ENCODE measurements around the gene SGCG. TPM values are rescaled to one million over a fixed set of nuclear protein-coding genes. Genes with fewer than 3 reads are reported as not detected.

Gene SGCG
- total RNA-seq, 4 donors from 2014 or later = 0.67 TPM; not detected in 3

GRCh38 chr13:23159205-23159759 lies 21.5 kb upstream of the SGCG start:
- no peak for DNase-seq
- Histone ChIP-seq H3K27me3 (no peaks in the 10 kb centered on the region), H3K4me1 (peaks cover 0 to 4% of the 10 kb centered on the region in 2 donors), H3K9me3 (no peaks in the 10 kb centered on the region), H3K27ac (no peak overlapping the region), H3K36me3 (no peaks in the 10 kb centered on the region), H3K4me3 (replicated peaks in 1 of 3) (no peak overlapping the region)
- intact Hi-C loops (cut with DNase I) = no loop called here
- TF ChIP-seq CTCF (IDR thresholded peaks at IDR 0.05) (peak in 1 of 6 experiments; percentile 17), POLR2A (IDR thresholded peaks at IDR 0.05) (no peak)
- WGBS, 2 donors = 7 to 9% methylated on average over 24 of the region's 25 CpGs

GRCh38 chr13:23159760-23160637 lies 20.8 kb upstream of the SGCG start:
- H3K27me3 ChIP-seq = no peaks in the 10 kb centered on the region
- 1% methylated on average over 44 to 58 of the region's 79 CpGs for WGBS, 2 donors
- no peak overlapping the region for H3K4me3 ChIP-seq (replicated peaks in 1 of 3)
- intact Hi-C loops (cut with DNase I) = no loop called here
- no peak for DNase-seq
- peaks cover 0 to 4% of the 10 kb centered on the region in 2 donors for H3K4me1 ChIP-seq
- TF ChIP-seq POLR2A (IDR thresholded peaks at IDR 0.05) (no peak), CTCF (IDR thresholded peaks at IDR 0.05) (no peak)
- no peaks in the 10 kb centered on the region for H3K36me3 ChIP-seq
- H3K27ac ChIP-seq = no peak overlapping the region
- no peaks in the 10 kb centered on the region for H3K9me3 ChIP-seq

- TF ChIP-seq POLR2A (IDR thresholded peaks at IDR 0.05) = no peak
- TF ChIP-seq CTCF (IDR thresholded peaks at IDR 0.05) = no peak
- Histone ChIP-seq H3K4me1 (peaks cover 0 to 4% of the 10 kb centered on the region in 2 donors), H3K36me3 (no peaks in the 10 kb centered on the region), H3K27me3 (no peaks in the 10 kb centered on the region), H3K9me3 (no peaks in the 10 kb centered on the region), H3K27ac (no peak overlapping the region), H3K4me3 (replicated peaks in 1 of 3) (no peak overlapping the region)
- intact Hi-C loops (cut with DNase I) = no loop called here
- 38 to 39% methylated on average over 19 of the region's 19 CpGs for WGBS, 2 donors
- no peak for DNase-seq
These were observed 19.9 kb upstream of the SGCG start for GRCh38 chr13:23160638-23161480.

GRCh38 chr13:23161481-23161825 lies 19.3 kb upstream of the SGCG start:
- WGBS, 2 donors = 77 to 78% methylated on average over 3 of the region's 3 CpGs
- H3K4me3 ChIP-seq (replicated peaks in 1 of 3) = no peak overlapping the region

More at GRCh38 chr13:23161481-23161825, 19.3 kb upstream of the SGCG start:
- no peak overlapping the region for H3K27ac ChIP-seq
- H3K36me3 ChIP-seq = no peaks in the 10 kb centered on the region
- DNase-seq = no peak
- no peaks in the 10 kb centered on the region for H3K9me3 ChIP-seq
- H3K27me3 ChIP-seq = no peaks in the 10 kb centered on the region
- no peak for TF ChIP-seq POLR2A (IDR thresholded peaks at IDR 0.05)
- TF ChIP-seq CTCF (IDR thresholded peaks at IDR 0.05) = no peak
- intact Hi-C loops (cut with DNase I) = no loop called here
- H3K4me1 ChIP-seq = peaks cover 0 to 4% of the 10 kb centered on the region in 2 donors

All from thyroid gland (tissue), 4 donors.